ENCODE results near the gene B3GALNT2.

B3GALNT2 gene

GRCh38 chr1:235417086-235417697 is 87.1 kb downstream of the B3GALNT2 start:
- peak; percentile 72 for DNase-seq (ENCODE audit: low read depth, low spot score)
- H3K27me3 ChIP-seq (ENCODE audit: insufficient read depth, insufficient read length) = no peaks in the 10 kb centered on the region
- H3K36me3 ChIP-seq (ENCODE audit: insufficient read depth, insufficient read length, low read length) = peaks cover 31% of the 10 kb centered on the region
- TF ChIP-seq SUZ12 (IDR thresholded peaks at IDR 0.05; ENCODE audit: extremely low read depth, insufficient read depth, insufficient read length) (no peak), YY1 (IDR thresholded peaks at IDR 0.05; ENCODE audit: insufficient read depth, insufficient read length) (no peak), ZNF274 (IDR thresholded peaks at IDR 0.05; ENCODE audit: low read depth, low read length) (no peak)
- H3K4me3 ChIP-seq (ENCODE audit: insufficient read length, low read depth) = no peak overlapping the region
- H3K9me3 ChIP-seq (ENCODE audit: insufficient read depth, low read length) = no peaks in the 10 kb centered on the region
- no peaks in the 10 kb centered on the region for H3K4me1 ChIP-seq (ENCODE audit: insufficient read depth, insufficient read length)
- H3K9ac ChIP-seq (ENCODE audit: insufficient read length, low read depth) = no peak overlapping the region

DNA sequence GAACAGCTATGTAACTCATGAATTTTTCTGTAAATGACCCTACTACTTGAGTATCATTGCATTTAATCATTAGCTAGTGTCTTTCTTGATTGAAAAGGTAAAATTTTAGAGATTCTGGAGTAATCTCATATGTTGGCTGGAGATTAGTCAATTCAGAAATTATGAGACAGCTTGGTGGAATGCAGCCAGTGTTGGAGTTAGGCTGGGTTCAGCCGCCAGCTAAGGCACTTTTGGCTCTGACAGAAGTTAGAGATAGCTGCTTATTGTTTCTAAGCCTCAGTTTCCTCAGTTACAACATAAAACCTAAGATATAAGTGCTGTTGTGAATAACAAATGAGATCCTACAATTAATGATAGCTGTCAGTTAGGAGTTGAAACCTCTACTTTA is 87.6 kb downstream of the B3GALNT2 start:
- TF ChIP-seq YY1 (IDR thresholded peaks at IDR 0.05; ENCODE audit: insufficient read depth, insufficient read length) (no peak), ZNF274 (IDR thresholded peaks at IDR 0.05; ENCODE audit: low read depth, low read length) (no peak), SUZ12 (IDR thresholded peaks at IDR 0.05; ENCODE audit: extremely low read depth, insufficient read depth, insufficient read length) (no peak)

DNA sequence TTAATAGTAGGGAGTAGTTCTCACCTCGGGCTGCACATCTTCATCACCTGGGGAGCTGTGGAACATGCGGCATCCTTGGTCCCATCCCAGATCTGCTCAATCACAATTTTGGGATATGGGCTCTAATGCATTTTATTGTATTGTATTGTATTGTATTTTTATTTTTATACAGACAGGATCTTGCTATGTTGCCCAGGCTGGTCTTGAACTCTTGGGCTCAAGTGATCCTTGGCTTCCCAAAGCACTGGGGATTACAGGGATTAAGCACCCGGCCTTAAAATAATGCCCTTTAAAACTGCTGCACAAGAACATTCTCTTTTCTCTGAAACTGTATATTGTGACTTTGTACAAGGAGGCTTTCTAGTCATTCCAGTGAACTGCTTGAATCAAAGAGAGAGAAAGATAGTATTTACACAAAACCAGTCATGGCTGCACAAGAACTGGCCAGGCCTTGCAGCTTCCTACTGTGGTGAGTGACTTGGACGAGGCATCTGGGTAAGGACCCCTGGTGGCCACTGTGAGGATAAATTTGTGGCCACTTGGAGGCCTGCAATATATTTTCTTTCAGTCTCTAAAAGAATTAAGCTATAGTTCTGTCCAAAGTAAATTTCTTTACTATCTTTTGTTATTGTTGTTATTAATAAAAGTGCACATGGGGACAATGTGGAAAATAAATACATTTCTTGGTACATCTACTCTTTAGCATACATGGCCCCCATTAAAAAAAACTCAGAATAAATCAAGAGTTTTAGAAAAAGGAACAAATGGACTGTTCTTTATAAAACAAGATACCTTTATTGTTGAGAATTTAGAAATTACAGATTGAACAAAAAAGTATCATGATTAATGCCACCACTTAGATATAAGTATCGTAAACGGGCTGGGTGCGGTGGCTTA is 89.0 kb downstream of the B3GALNT2 start:
- Histone ChIP-seq H3K36me3 (ENCODE audit: insufficient read depth, insufficient read length, low read length) (peaks cover 31% of the 10 kb centered on the region), H3K9ac (ENCODE audit: insufficient read length, low read depth) (no peak overlapping the region), H3K27me3 (ENCODE audit: insufficient read depth, insufficient read length) (no peaks in the 10 kb centered on the region), H3K4me1 (ENCODE audit: insufficient read depth, insufficient read length) (no peaks in the 10 kb centered on the region), H3K4me3 (ENCODE audit: insufficient read length, low read depth) (no peak overlapping the region), H3K9me3 (ENCODE audit: insufficient read depth, low read length) (peaks cover 3% of the 10 kb centered on the region; the same call in 1 of the 2 replicates)
- peak; percentile 73 for DNase-seq (ENCODE audit: low read depth, low spot score)
- TF ChIP-seq YY1 (IDR thresholded peaks at IDR 0.05; ENCODE audit: insufficient read depth, insufficient read length) = no peak
- no peak for TF ChIP-seq ZNF274 (IDR thresholded peaks at IDR 0.05; ENCODE audit: low read depth, low read length)
- TF ChIP-seq SUZ12 (IDR thresholded peaks at IDR 0.05; ENCODE audit: extremely low read depth, insufficient read depth, insufficient read length) = no peak

More for the DNA sequence above, 87.6 kb downstream of the B3GALNT2 start:
- no peaks in the 10 kb centered on the region for H3K27me3 ChIP-seq (ENCODE audit: insufficient read depth, insufficient read length)
- no peak for DNase-seq (ENCODE audit: low read depth, low spot score)
- peaks cover 31% of the 10 kb centered on the region for H3K36me3 ChIP-seq (ENCODE audit: insufficient read depth, insufficient read length, low read length)
- peaks cover 3% of the 10 kb centered on the region; the same call in 1 of the 2 replicates for H3K9me3 ChIP-seq (ENCODE audit: insufficient read depth, low read length)
- no peak overlapping the region for H3K9ac ChIP-seq (ENCODE audit: insufficient read length, low read depth)
- no peaks in the 10 kb centered on the region for H3K4me1 ChIP-seq (ENCODE audit: insufficient read depth, insufficient read length)
- H3K4me3 ChIP-seq (ENCODE audit: insufficient read length, low read depth) = no peak overlapping the region

GRCh38 chr1:235411489-235412486 is 92.5 kb downstream of the B3GALNT2 start:
- no peak overlapping the region for H3K9ac ChIP-seq (ENCODE audit: insufficient read length, low read depth)
- no peaks in the 10 kb centered on the region for H3K4me1 ChIP-seq (ENCODE audit: insufficient read depth, insufficient read length)
- peaks cover 18% of the 10 kb centered on the region for H3K36me3 ChIP-seq (ENCODE audit: insufficient read depth, insufficient read length, low read length)
- H3K4me3 ChIP-seq (ENCODE audit: insufficient read length, low read depth) = no peak overlapping the region
- DNase-seq (ENCODE audit: low read depth, low spot score) = no peak
- TF ChIP-seq SUZ12 (IDR thresholded peaks at IDR 0.05; ENCODE audit: extremely low read depth, insufficient read depth, insufficient read length) = no peak
- TF ChIP-seq ZNF274 (IDR thresholded peaks at IDR 0.05; ENCODE audit: low read depth, low read length) = no peak
- no peak for TF ChIP-seq YY1 (IDR thresholded peaks at IDR 0.05; ENCODE audit: insufficient read depth, insufficient read length)
- H3K9me3 ChIP-seq (ENCODE audit: insufficient read depth, low read length) = peaks cover 3% of the 10 kb centered on the region; the same call in 1 of the 2 replicates
- no peaks in the 10 kb centered on the region for H3K27me3 ChIP-seq (ENCODE audit: insufficient read depth, insufficient read length)

DNA sequence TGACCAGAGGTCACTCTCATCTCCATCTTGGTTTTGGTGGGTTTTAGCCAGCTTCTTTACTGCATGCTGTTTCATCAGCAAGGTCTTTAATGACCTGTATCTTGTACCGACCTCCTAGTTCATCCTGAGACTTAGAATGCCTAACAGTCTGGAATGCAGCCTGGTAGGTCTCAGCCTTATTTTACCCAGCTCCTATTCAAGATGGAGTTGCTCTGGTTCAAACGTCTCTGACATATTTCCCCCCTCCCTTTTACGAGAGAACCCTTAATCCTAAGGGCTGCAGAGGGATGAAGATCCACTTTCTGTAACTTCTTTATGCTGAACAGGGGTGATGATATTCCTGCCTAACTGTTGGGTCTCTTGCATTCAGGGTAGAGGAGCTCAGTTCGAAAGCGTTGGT is 93.8 kb downstream of the B3GALNT2 start:
- no peaks in the 10 kb centered on the region for H3K4me1 ChIP-seq (ENCODE audit: insufficient read depth, insufficient read length)
- no peak overlapping the region for H3K9ac ChIP-seq (ENCODE audit: insufficient read length, low read depth)
- no peak for DNase-seq (ENCODE audit: low read depth, low spot score)
- H3K9me3 ChIP-seq (ENCODE audit: insufficient read depth, low read length) = peaks cover 3% of the 10 kb centered on the region; the same call in 1 of the 2 replicates
- H3K4me3 ChIP-seq (ENCODE audit: insufficient read length, low read depth) = no peak overlapping the region
- no peak for TF ChIP-seq YY1 (IDR thresholded peaks at IDR 0.05; ENCODE audit: insufficient read depth, insufficient read length)
- no peak for TF ChIP-seq ZNF274 (IDR thresholded peaks at IDR 0.05; ENCODE audit: low read depth, low read length)
- TF ChIP-seq SUZ12 (IDR thresholded peaks at IDR 0.05; ENCODE audit: extremely low read depth, insufficient read depth, insufficient read length) = no peak
- peaks cover 14% of the 10 kb centered on the region for H3K36me3 ChIP-seq (ENCODE audit: insufficient read depth, insufficient read length, low read length)
- no peaks in the 10 kb centered on the region for H3K27me3 ChIP-seq (ENCODE audit: insufficient read depth, insufficient read length)

DNA sequence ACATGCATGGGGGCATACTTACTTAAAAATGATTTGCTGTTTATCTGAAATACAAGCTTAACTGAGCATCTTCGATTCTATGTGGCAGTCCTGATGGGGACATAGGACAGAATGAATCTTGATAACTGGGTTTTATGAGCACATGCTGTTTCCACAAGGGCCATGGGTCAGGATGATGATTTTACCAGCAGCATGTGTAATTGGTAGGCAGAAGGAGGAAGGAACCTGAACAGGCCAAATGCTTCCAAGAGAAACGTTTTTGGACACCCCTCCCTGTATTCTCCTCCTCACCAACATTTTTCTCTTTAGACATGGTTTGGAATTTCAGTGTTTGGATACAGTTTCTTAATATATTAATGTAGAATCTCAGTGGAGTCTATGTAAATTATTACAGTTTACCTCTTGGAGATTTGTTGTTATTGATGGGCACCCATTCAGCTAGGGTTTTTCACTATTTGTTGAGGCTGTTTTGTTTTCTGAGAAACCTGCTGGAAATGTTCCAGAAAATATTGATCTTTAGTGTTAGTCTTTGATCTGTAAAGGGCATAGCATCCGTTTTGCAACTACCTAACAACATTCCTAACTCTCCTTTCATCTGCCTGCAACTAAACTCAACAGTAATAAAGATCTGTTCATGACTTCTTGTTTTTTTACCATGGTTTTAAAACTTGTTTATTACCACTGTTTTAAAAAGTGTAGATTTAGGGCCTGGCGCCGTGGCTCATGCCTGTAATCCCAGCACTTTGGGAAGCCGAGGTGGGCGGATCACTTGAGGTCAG is 95.0 kb downstream of the B3GALNT2 start:
- Histone ChIP-seq H3K36me3 (ENCODE audit: insufficient read depth, insufficient read length, low read length) (peaks cover 2% of the 10 kb centered on the region), H3K4me3 (ENCODE audit: insufficient read length, low read depth) (no peak overlapping the region), H3K27me3 (ENCODE audit: insufficient read depth, insufficient read length) (no peaks in the 10 kb centered on the region), H3K4me1 (ENCODE audit: insufficient read depth, insufficient read length) (no peaks in the 10 kb centered on the region), H3K9me3 (ENCODE audit: insufficient read depth, low read length) (peaks cover 3% of the 10 kb centered on the region; the same call in 1 of the 2 replicates), H3K9ac (ENCODE audit: insufficient read length, low read depth) (no peak overlapping the region)
- no peak for DNase-seq (ENCODE audit: low read depth, low spot score)
- no peak for TF ChIP-seq SUZ12 (IDR thresholded peaks at IDR 0.05; ENCODE audit: extremely low read depth, insufficient read depth, insufficient read length)

Measured in NT2/D1 (cell line).